Astrocyte (in vitro differentiated cells and primary cell): ENCODE data around the gene TMX4.

Source experiments
- EZH2 ChIP-seq: IDR thresholded peaks from 2 replicates; pipeline ENCODE4 v1.6.1; 2012; ENCODE audit warnings: mild to moderate bottlenecking, low read length, inconsistent platforms; ENCODE audit not compliant: insufficient read depth
- TF ChIP-seq, protein P1 (sequence below): IDR thresholded peaks from 2 replicates; pipeline ENCODE4 v1.5.1; 2011; ENCODE audit warnings: low read depth, mild to moderate bottlenecking, inconsistent platforms, low read length, moderate library complexity; ENCODE audit not compliant: insufficient read depth

GRCh38 chr20:8036771-8037170 is 17.2 kb upstream of the TMX4 start:
- TF ChIP-seq, protein P1, sequence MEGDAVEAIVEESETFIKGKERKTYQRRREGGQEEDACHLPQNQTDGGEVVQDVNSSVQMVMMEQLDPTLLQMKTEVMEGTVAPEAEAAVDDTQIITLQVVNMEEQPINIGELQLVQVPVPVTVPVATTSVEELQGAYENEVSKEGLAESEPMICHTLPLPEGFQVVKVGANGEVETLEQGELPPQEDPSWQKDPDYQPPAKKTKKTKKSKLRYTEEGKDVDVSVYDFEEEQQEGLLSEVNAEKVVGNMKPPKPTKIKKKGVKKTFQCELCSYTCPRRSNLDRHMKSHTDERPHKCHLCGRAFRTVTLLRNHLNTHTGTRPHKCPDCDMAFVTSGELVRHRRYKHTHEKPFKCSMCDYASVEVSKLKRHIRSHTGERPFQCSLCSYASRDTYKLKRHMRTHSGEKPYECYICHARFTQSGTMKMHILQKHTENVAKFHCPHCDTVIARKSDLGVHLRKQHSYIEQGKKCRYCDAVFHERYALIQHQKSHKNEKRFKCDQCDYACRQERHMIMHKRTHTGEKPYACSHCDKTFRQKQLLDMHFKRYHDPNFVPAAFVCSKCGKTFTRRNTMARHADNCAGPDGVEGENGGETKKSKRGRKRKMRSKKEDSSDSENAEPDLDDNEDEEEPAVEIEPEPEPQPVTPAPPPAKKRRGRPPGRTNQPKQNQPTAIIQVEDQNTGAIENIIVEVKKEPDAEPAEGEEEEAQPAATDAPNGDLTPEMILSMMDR = no peak
- no peak for TF ChIP-seq EZH2
